Brain pericyte (primary cell): ENCODE data around the gene SFXN1.

Experiments used
- DNase-seq: peaks from one replicate; pipeline ENCODE4 v3.0.0-alpha.2; 2012; ENCODE audit warnings: low read depth, low spot score

SFXN1 gene

DNA sequence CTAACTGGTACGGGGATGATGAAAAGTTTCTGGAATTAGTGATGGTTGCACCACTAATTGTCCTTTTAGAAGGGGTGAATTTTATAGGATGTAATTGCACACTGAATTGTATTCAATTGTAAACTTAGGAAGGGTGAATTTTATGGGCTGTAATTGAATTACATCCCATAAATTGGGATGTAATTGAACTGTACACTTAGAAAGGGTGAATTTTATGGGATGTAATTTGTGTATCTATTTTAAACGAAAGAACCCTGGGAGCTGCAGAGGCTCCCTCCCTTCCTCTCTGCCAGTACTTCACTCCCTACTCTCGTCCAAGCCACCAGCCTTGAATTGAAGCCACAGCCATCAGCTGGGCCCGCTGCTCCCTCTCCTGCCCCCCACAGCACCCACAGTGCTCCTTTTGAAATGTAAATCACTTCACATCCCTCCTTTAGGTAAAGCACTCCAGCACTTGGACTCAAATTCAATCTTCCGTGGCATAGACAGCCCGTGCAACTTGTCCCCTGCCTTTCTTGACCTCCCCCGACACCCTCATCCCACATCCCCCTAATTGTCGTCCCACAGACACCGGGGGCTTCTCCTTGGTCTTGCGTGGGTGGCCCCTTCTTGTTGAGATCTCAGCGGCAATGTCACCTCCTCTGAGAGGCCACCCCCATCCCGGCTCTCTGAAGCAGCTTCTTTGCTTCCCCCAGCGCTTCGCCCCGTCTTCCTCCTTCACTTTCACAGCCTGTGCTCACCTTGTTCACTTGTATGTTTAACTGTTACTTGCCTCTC is 95.3 kb downstream of the SFXN1 start:
- DNase-seq: no peak

DNA sequence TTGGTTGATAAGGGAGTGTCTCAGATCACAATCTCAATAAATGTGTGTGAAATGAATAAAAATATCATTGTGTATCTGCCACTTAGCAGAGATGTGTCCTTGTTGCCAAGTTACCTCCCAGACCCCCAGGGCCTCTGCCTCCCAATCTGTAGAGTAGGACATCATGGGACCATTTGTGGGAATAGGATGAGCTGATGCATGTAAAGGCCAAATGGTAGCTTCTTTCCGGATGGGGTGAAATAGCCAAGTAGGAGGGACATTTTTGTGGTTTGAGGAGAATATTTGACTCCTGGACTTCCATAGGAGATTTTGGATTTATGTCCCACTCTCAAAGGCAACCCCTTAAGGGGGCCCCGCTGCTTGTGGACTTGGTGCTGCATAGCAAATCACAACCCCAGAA is 96.9 kb downstream of the SFXN1 start:
- DNase-seq: no peak

DNA sequence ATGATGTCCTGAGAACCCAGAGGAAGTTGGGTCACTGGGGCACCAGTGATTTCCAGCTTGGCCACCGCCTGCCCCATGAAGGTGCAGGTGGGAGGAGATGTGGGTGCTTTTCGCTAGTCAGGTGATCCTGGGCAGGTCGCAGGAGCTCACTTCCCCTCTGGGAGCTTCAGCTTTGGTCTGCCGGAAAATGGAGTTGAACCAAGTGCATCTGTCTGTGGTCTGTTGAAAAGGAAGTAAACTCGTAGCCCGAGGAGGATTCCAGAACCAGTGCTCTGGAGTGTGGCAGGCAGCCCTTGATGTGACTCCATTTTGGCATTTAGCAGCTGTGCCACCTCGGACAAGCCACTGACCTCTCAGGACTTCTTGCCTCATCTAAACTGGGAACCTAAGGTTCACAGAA is 97.7 kb downstream of the SFXN1 start:
- DNase-seq: no peak

DNA sequence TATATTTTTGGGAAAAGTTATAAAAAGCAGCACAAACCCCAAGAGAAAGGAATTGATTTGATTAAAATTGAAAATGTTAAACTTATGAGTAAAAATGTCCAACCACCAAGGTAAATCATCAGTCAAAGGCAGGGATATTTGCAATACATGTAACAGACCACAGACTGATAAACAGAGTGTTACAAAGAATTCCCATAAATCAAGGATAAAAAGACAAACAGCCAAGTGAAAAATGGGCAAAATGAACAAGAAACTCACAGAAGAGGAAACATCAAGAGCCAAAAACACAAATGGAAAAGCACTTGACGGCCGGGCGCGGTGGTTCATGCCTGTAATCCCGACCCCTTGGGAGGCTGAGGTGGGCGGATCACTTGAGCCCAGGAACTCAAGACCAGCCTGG is 98.2 kb downstream of the SFXN1 start:
- DNase-seq: no peak
